ENCODE results near the gene RXRG.

RXRG gene

DNA sequence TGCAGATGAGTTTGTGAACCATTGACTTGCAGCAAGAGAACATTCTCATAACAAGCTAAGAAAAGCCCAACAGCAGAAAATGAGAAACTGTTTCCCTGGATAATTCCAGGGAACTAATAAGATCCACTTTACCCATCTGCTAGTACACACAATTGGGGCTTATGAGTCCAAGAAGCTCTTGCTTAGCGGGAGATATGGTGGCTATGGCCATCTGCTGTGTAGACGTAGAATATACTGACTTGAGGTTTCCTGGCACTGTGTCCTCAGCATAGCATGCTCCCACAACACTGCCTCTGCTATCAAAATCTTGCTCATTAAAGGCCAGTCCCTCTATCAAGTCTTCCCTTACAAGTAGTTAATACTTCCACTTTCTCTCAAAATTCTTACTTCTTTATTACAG, 6.8 kb upstream of the RXRG start:
- TF ChIP-seq, protein P1, sequence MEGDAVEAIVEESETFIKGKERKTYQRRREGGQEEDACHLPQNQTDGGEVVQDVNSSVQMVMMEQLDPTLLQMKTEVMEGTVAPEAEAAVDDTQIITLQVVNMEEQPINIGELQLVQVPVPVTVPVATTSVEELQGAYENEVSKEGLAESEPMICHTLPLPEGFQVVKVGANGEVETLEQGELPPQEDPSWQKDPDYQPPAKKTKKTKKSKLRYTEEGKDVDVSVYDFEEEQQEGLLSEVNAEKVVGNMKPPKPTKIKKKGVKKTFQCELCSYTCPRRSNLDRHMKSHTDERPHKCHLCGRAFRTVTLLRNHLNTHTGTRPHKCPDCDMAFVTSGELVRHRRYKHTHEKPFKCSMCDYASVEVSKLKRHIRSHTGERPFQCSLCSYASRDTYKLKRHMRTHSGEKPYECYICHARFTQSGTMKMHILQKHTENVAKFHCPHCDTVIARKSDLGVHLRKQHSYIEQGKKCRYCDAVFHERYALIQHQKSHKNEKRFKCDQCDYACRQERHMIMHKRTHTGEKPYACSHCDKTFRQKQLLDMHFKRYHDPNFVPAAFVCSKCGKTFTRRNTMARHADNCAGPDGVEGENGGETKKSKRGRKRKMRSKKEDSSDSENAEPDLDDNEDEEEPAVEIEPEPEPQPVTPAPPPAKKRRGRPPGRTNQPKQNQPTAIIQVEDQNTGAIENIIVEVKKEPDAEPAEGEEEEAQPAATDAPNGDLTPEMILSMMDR (IDR thresholded peaks at IDR 0.05; ENCODE audit: extremely low read depth, missing control alignments) = no peak
- no peak for DNase-seq (ENCODE audit: low spot score)

- TF ChIP-seq, protein P1 (IDR thresholded peaks at IDR 0.05; ENCODE audit: extremely low read depth, missing control alignments) = no peak
- DNase-seq (ENCODE audit: low spot score) = no peak
Measured at GRCh38 chr1:165449131-165449530, 4.2 kb upstream of the RXRG start.

GRCh38 chr1:165445388-165445787, 462 bp upstream of the RXRG start:
- TF ChIP-seq, protein P1 (IDR thresholded peaks at IDR 0.05; ENCODE audit: extremely low read depth, missing control alignments) = no peak
- no peak for DNase-seq (ENCODE audit: low spot score)

- TF ChIP-seq, protein P1 (IDR thresholded peaks at IDR 0.05; ENCODE audit: extremely low read depth, missing control alignments) = no peak
- no peak for DNase-seq (ENCODE audit: low spot score)
Measured at GRCh38 chr1:165443539-165444311, 1.2 kb downstream of the RXRG start.

DNA sequence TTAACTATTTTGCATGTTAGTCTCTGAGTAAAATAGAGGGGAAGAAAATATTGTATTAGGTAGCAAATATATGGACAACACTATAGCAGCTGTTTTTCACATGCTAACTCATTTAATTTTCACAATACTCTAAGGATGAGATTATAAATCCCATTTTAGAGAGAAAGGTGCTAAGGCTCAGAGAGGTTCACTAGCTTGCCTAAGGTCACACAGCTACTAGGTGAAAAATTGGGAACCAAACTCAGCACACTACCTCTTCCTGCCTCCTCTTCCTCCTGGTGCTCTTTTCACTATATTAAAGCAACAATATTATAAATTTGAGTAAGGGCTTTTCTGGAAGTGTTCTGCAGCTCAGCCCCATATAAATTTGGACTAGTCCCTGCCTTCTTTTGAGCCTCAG, 2.3 kb downstream of the RXRG start:
- TF ChIP-seq, protein P1 (IDR thresholded peaks at IDR 0.05; ENCODE audit: extremely low read depth, missing control alignments) = no peak
- no peak for DNase-seq (ENCODE audit: low spot score)

GRCh38 chr1:165442053-165442452, 2.9 kb downstream of the RXRG start:
- no peak for DNase-seq (ENCODE audit: low spot score)
- TF ChIP-seq, protein P1 (IDR thresholded peaks at IDR 0.05; ENCODE audit: extremely low read depth, missing control alignments) = no peak

DNA sequence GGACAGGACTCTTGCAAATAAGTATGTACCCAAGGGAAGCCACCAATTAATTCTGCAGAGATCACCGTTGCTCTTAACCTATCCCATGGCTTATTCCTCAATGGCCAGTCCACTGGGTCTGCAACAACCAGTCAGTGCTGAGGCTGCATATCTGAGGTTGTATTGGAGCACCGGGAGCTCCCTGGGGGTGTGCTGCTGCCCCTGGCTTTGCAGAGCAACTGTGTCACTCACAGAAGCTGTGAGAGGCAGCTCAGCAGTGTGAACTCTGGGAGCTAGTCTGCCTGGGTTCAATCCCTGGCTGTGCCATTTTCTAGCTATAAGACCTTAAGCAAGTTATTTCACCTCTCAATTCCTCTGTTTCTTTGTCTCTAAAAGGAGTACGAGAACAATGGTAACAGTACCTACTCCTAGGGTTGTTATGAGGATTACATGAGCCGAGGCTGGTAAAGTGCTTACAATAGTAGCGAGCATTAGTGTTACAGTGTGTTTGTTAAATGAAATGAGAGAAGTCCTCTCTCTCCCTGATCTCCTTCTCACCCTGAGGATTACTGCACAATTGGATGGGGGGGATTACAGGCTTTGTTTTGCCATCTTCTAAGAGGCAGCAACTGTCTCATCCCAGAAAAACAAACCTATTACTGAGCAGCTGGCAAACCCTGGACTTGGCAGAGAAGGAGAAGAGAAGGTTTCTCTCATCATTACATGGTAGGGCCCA, 3.6 kb downstream of the RXRG start:
- no peak for DNase-seq (ENCODE audit: low spot score)
- TF ChIP-seq, protein P1 (IDR thresholded peaks at IDR 0.05; ENCODE audit: extremely low read depth, missing control alignments) = no peak

Data from GM20000 (cell line).